ENCODE measurements around the gene JDP2.
A peak's percentile ranks its signal among the peaks of the same experiment; 100 is the strongest.
"Not testable (repeated sequence)": the region's sequence is repeated elsewhere in the genome, so short reads cannot be mapped to it uniquely, and the experiment has no call there.

Gene JDP2, protein sequence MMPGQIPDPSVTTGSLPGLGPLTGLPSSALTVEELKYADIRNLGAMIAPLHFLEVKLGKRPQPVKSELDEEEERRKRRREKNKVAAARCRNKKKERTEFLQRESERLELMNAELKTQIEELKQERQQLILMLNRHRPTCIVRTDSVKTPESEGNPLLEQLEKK

DNA sequence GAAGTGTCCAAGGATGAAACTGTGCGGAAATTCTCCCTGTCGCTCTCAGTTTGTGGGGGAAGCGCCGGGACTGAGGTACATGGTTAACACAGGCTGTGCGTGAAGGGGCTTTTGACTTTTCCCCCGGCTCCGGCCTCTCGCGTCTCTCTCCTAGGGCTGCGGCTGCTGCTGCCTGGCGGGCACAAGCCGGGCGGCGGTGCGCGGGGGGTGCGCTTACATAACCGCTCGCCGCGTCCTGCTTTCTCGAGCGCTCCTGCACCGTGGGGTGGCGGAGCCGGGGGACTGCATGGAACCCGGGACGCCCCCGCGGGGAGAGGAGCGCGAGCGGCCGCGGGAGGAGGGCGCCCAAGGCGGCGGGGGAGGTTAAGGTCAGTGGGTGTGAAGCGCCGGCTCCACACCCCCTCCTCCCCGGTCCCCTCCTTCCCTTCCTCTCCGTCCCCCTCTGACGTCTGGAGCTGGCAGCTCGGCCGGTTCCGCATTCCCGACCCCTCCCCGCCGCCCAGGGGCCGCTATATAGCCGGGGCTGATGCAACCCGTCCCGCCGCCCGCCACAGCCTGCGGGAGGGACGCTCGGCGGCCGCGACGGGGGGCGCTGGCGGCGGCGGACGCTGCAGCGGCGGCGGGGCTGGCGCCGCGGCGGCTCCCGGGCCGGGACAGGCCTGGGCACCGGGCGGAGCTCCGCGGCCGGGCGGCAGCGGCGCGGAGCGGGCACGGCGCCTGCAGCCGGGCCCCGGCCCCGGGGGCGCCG, at the start of gene JDP2:
JDP2 (plus strand) TSS at position 541 of the 748 bp plus-strand sequence. CDS start 9,899 bp downstream, outside the sequence.
- DNase-seq: peak in 49 of 51 donors; percentile 37 to 95 (median 80)

DNA sequence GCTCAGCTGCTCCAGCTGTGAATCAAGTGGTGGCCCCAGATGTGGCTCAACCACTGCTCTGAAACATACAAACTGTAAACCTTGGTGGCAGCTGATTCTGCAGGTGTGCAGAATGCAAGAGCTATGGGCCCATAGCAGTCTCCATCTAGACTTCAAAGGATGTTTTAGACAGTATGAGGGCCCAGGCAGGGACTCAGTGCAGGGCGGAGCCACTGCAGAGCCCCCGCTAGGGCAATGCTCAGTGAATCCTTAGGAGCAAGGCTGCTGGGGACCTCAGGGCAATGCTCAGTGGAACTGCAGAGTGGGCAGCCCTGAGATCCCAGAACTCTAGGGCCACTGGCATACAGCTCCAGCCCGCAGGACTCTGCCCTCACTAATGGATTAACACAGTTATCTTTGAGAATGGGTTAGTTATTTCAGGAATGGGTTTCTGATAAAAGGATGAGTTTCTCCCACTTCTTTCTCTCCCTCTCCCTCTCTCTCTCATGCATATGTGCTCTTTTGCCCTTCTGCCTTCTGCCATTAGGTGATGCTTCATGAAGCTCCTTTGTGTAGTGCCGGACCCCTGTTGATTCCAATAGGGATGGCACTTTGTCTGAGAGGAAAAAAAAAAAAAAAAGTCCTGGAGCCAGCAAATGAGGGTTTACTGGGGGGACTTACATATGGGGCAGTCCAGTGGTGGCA, 48.4 kb upstream of the JDP2 start:
- no peak for DNase-seq

DNA sequence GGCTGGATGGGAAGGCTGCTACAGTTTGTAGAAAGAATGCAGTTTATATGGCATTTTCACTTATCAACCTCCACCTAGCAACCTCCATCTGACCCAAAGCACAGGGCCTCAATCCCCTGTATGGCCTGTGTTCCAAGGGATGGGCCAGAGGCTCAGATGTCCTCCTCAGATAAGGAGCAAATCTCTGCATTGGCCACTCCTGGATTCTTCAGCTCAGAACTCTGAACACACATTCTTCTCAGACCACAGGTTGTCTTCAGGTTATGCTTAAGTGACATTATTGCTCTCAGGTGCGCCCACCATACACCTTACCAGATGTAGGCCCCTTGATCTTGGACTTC, 47.9 kb upstream of the JDP2 start:
- DNase-seq: no peak

DNA sequence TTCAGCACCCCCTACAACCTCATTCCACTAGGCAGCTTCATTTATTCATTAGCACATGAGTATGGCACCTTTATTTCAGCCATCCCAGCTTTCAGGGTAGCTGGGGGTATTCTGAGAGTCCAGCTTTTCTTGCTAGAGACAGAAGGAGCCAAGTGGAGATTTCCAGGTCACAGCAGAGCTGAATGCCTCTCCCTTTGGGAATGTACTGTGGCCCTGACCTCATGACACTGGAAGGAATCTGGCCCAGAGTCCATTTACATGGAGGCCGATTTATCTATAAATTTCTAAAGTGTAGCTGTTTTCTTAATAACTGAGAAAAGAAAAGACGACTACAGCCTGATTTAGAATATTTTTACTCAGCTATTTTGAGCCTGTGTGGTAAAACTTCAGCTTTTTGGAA, 47.2 kb upstream of the JDP2 start:
- DNase-seq: no peak

DNA sequence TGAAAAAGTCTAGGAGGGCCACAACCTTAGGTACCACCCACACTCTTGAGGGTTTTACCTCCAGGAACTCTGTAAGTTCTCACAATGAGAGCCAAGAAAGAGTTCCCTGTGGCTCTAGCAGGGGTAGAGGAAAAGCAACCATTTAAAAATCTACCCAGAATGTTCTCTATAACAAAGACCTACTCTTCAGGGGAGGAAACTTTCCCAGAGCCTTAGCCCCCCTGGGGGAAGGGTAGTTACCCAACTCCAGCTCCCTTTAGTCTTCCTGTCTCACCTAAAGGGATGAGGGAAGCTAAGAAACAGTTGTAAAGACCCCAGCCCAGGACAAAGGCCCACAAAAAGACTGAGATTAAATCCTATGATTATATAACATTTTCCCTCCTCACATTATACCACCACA, 46.2 kb upstream of the JDP2 start:
- no peak for DNase-seq

DNA sequence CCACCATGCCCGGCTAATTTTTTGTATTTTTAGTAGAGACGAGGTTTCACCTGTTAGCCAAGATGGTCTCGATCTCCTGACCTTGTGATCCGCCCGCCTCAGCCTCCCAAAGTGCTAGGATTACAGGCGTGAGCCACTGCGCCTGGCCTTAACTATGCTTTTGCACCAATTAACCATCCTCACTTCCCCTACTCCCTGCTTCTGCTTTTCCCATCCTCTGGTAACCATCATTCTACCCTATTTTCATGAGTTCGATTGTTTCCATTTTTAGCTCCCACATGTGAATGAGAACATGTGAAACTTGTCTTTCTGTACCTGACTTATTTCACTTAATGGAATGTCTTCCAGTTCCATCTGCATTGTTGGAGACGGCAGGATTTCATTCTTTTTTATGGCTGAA, 44.6 kb upstream of the JDP2 start:
- DNase-seq: not testable (repeated sequence)

DNA sequence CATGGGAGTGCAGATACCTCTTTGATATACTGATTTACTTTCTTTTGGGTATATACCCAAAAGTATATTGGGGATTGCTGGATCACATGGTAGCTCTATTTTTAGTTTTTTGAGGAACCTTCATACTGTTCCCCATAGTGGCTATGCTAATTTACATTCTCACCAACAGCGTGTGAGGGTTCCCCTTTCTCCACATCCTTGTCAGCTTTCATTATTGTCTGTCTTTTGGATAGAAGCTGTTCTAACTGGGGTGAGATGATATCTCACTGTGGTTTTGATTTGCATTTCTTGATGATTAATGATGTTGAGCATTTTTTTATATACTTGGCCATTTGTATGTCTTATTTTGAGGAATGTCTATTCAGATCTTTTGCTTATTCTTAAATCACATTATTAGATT, 44.1 kb upstream of the JDP2 start:
- no peak for DNase-seq

DNA sequence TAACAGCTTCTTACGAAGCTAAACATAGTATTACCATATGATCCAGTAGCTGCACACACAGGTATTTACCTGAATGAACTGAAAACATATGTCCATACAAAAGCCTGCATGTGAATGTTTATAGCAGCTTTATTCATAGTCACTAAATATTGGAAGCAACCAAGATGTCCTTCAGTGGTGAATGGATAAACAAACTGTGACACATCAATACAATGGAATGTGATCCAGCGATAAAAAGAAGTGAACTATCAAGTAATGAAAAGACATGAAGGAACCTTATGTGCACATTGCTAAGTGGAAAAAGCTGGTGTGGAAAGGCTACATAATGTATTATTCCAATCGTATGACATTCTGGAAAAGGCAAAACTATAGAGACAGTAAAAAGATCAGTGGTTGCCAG, 38.1 kb upstream of the JDP2 start:
- no peak for DNase-seq

DNA sequence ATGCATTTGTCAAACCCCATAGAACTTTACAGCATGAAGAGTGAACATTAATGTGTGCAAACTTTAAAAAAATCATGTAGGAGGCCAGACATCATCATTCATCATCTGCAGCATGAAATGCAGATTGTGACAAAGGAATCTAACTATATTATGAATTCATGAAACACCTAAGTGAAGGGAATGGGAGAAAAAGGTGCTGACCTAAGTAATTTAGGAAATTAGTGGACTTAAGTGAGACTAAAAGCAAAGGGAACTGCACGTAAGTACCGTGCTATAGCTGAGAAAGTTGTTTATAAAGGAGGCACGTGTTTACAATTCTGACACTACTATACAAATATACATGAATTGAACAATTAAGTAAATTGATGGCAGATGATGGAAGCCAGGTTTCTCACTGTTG, 37.6 kb upstream of the JDP2 start:
- DNase-seq: no peak

DNA sequence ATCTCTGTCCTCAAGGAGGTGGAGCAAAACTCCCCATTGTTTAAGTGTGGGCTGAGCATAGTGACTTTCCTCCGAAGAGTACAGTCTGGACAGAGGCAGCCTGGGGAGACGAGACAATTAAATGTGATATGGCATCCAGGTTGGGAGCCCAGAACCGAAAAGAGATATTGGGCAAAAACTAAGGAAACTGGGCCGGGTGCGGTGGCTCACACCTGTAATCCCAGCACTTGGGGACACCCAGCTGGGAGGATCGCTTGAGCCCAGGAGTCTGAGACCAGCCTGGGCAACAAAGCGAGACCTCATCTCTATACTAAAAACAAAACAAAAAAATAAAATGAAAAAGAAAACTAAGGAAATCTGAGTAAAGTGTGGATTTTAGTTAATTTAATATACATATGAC, 35.9 kb upstream of the JDP2 start:
- no peak for DNase-seq

DNA sequence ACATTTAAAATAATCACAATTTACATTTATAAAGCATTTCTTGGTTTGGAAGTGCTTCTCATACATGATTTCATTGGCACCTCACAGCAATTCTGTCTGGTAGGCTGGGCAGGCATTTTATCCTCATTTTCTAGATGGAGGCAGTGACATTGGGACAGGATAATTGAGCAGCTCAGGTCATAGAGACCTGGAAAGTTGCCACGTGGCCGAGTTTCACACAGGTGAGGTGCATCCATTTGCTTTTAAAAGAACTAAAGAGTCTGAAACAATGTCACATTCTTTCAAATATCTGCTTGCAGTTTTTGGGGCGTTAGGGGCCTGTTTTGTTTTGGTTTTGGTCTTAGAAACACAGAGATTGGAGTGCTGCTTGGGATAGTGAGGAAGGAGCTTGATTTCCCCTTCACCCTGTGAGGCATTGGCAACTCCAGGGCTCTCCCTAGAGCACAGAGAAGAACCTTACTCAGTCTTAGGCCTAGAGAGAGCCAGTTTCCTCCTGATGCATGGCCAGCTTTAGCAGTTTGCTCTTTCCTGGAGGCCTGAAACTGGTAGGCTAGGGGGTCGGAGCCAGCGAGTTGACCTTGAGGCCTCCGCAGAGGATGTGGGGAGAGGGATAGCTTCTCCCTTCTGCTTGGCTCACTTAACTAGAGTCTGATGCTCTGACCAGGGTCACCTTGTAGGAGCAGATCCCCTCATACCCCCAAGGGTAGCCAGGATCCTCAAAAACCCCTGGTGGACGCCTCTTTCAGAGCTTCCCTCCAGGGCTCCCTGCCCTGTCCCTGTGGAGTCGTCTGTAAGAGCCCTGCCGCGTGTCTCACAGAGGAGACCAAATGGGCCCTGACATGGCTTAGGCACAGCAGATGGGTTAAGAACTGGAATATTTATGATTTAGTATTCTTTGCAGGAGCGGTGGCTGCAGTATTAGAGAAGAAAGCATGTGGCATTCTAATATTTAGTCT, 34.9 kb upstream of the JDP2 start:
- no peak for DNase-seq

DNA sequence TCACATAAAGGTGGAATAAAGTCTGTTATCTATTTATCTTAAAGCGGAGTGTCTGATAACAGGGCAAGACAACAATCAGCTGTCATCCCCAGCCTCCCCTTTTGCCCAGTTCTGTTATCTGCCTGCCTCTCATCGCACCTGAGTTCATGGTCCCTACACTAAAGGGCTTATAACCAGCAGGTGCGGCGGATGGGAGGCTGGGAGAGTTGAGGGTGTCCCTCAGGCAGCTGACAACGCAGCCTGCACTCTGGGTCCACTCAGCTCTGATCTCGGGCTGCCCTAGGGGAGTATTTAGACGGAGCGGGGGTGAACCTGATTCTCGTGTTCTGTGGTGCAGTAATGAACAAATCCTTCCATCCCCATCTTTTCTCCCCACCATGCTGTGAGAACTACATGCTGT, 34.0 kb upstream of the JDP2 start:
- no peak for DNase-seq

DNA sequence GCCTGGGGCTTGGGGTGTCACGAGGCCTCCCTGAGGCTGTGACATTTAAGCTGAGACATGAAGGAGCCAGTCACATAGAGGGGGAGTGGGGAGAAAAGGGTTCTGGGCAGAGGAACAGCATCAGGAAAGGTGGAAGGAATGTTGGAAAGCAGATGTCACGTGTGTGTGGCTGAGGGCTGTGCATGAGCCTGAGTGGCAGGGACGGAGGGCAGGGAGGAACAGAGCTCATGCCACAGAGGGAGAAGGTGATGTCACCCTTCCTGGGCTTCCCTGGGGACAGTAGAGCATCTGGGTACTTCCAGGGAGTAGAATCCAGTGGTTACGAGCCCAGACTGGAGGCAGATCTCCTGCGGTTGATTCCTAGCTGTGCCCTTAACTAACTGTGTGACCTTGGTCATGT, 32.0 kb upstream of the JDP2 start:
- DNase-seq: no peak

DNA sequence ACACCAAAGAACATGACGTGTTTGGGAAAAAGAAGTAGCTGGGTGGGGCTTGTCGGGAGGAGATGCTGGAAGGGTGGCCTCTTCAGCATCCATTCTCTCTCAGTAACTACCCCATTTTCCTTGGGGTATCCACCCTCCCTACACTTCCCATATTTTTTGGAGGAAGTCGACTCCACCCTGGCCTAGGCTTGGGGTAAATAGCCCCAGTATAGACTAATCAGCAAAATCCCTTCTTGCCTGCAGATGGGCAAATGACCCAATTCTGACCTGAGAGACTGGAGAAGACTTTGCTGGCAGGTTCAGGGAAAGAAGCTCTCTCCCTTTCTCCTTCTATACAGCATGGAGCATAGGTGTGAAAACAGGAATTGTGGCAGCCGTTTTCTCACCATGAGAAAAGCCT, 28.5 kb upstream of the JDP2 start:
- no peak for DNase-seq

DNA sequence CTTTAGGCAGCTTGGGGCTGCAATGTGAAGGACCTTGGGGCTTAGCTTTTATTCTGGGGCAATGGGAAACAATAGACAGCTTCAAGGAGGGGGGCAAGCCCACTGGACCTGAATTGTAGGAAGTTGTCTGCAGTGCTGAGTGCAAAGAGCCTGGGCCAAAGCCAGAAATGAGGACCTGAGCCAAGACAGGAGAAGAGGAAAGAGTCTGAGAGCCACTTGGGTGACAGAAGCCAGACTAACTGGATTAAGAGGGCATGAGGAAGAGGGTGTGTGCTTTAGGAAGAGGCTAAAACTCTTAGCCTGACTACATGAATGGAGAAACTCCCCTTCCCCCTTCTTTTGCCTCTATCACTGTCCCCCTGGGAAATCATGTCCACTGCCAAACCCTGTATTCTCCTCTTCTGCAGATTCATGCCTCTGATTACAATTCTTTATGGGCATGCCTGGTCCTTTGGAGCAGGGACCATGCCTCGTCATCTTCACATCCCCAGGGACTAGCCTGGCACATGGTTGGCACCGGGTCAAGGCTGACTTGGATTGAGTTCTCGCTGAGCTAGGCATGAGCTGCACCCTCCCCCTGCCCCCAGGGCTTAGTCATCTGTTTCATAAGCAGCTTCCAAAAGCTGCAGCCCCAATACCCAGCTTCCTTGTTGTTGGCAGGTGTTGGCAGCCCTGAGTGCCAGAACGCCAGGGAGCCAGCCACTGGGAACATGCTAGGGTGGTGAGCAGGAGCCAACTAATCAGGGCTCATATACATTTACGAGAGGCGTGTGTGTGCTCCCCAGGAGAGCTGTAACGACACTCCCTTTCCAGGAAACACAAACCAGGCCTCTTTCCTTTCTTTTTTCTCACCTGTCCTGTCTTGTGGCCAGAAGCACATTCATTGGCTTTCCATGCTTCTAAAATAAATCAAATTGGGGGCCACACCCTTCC, 27.7 kb upstream of the JDP2 start:
- DNase-seq: peak in 46 of 51 donors; percentile 9 to 91 (median 66)

DNA sequence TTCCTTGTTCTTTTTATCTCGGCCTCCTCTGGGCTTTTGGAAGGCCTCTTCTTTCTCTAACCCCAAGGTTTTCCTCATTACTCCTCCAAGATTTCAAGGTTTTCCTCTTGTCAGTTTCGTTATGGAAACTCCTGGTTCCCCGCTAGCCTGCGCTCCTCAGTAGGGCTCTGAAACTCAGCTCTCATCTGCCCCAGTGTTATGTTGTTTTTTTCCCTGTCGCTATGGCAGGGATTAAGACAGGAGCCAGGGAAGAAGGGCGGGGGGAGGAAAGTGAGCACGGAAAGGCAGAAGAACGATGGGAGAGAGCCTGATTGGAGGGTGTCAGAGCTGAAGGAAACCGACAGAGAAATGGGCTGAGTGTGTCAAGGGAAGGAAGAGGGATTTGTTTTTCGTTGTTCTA, 26.5 kb upstream of the JDP2 start:
- DNase-seq: peak in 5 of 51 donors; percentile 6 to 25 (median 13)

DNA sequence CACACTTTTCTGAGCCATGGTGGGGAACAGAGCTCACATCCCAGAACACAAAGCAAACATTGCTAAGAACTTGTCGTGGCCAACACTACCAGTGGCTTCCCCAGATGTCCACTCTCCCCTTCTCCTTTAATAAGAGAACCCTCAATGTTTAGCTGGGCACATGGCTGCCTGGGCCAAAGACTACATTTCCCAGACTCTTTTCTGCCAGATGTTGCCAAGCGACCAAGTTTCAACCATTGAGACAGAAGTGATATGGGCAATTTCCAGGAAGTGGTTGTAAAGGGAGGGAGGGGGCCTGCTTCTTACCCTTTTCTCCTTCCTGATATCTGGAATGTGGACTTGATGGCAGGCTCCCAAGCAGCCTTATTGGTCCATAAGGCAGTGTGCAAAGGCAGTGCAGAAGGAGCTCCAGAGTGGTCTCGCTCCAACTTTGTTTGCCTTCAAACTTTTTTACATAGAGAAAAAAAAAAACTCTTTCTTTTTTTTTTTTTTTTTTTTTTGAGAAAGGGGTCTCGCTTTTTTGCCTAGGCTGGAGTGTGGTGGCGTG, 24.9 kb upstream of the JDP2 start:
- DNase-seq: no peak

DNA sequence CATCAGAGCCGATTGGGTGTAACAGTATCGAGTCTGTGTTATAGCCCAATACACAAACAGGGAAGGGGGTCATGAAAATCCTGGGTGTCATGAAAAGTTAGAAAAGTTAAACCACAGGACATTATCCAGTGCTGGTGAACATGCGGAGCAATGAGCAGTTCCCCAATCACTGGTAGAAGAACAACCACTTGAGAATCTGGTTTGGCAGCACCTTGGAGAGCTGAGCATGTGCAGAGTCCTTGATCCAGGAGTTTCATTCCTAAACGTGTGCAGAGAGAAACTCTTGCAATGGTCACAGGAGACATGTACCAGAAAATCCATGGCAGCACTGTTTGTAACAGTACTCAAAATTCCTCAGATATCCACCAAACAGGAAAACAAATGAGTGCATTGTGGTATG, 23.0 kb upstream of the JDP2 start:
- DNase-seq: no peak

DNA sequence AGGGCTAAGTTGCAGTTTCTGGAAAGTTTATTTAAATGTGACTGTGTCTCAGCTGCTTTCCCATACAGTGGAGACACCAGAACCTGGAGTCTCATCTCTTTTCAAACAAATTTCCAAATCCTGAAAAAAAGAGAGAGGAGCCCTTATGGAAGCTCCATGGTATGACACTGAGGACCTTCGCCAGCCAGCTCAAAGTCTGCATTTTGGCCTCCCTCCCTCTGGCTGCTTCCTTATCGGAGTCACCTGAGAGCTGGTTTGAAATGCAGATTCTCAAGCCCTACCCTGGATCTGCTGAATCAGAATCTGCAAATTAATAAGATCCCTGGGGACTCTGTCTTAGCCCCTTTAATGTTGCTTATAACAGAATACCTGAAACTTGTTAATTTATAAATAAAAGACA, 21.7 kb upstream of the JDP2 start:
- no peak for DNase-seq

DNA sequence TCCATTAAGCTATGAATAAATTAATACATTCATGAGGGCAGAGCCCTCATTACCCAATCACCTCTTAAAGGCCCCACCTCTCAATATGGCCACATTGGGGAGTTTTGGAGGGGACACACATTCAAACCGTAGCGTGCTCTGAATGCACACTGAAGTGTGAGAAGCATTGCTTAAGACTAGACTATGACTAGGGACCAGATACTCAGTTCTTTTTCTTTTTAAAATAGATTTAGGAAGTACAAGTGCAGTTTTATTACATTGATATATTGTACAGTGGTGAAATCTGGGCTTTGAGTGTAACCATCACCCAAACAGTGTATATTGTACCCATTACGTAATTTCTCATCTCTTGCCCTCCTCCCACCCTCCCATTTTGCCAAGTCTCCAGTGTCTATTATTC, 21.0 kb upstream of the JDP2 start:
- DNase-seq: no peak
